HepG2 (cell line): ENCODE results near the gene RBM12. TPM values are rescaled to one million over a fixed set of nuclear protein-coding genes. Genes with fewer than 3 reads are reported as not detected.

Experiments used
- ATF4 ChIP-seq, 2 experiments: fragments of 450-650 bp in 1 of 2; sonication (generic) in 1 of 2; formaldehyde crosslinking; IDR thresholded peaks; 2 replicates each; pipeline versions ENCODE4 v1.5.0 to v1.8.0; 2020 to 2022; ENCODE audit warnings: mild to moderate bottlenecking in 1 of 2, missing genetic modification reagents in 1 of 2
- CC2D1A ChIP-seq: sonication (generic); formaldehyde crosslinking; IDR thresholded peaks from 2 replicates; pipeline ENCODE4 v1.8.1; 2023; ENCODE audit warnings: mild to moderate bottlenecking, missing genetic modification reagents
- CENPBD1 ChIP-seq: sonication (generic); formaldehyde crosslinking; IDR thresholded peaks from 2 replicates; pipeline ENCODE4 v1.8.0; 2022; ENCODE audit warnings: missing genetic modification reagents, low read depth, mild to moderate bottlenecking, borderline replicate concordance
- DRAP1 ChIP-seq: IDR thresholded peaks from 2 replicates; pipeline ENCODE4 v1.6.1; 2016; ENCODE audit warnings: missing genetic modification reagents, missing compliant biosample characterization
- DZIP1 ChIP-seq: sonication (generic); formaldehyde crosslinking; IDR thresholded peaks from 2 replicates; pipeline ENCODE4 v1.5.0; 2020; ENCODE audit warnings: mild to moderate bottlenecking, missing genetic modification reagents
- EEA1 ChIP-seq: sonication (generic); formaldehyde crosslinking; IDR thresholded peaks from 2 replicates; pipeline ENCODE4 v1.5.1; 2020; ENCODE audit warnings: mild to moderate bottlenecking, missing genetic modification reagents, borderline replicate concordance
- HMGXB4 ChIP-seq, 2 experiments: sonication (generic) in 1 of 2; formaldehyde crosslinking in 1 of 2; IDR thresholded peaks; 2 replicates each; pipeline versions ENCODE4 v1.4.0 to v1.6.1; 2018 to 2020; ENCODE audit warnings: missing genetic modification reagents in 2 of 2, borderline replicate concordance in 1 of 2, low read depth in 1 of 2, mild to moderate bottlenecking in 1 of 2, missing biosample characterization in 1 of 2
- HNRNPUL1 ChIP-seq: fragments of 200-400 bp; formaldehyde crosslinking; IDR thresholded peaks from 2 replicates; pipeline ENCODE4 v1.6.1; 2017; ENCODE audit warnings: low read depth, mild to moderate bottlenecking, low read length, moderate library complexity
- NFE2 ChIP-seq: sonication (generic); formaldehyde crosslinking; IDR thresholded peaks from 2 replicates; pipeline ENCODE4 v1.4.0; 2020; ENCODE audit warnings: missing genetic modification reagents
- NFE2L1 ChIP-seq: sonication (generic); formaldehyde crosslinking; IDR thresholded peaks from 2 replicates; pipeline ENCODE4 v1.4.0; 2020; ENCODE audit warnings: missing genetic modification reagents, mild to moderate bottlenecking, borderline replicate concordance
- TAF15 ChIP-seq: fragments of 200-400 bp; formaldehyde crosslinking; IDR thresholded peaks from one replicate; pipeline ENCODE4 v1.6.1; 2018; ENCODE audit warnings: mild to moderate bottlenecking, low read depth, low read length; ENCODE audit not compliant: poor library complexity, severe bottlenecking
- TFDP1 ChIP-seq: IDR thresholded peaks from 2 replicates; pipeline ENCODE4 v1.6.1; 2016; ENCODE audit warnings: missing compliant biosample characterization, missing genetic modification reagents, borderline replicate concordance
- TFE3 ChIP-seq: IDR thresholded peaks from 2 replicates; pipeline ENCODE4 v1.6.1; 2016
- ZFP1 ChIP-seq: IDR thresholded peaks from 2 replicates; pipeline ENCODE4 v1.6.1; 2016
- ZNF501 ChIP-seq: sonication (generic); formaldehyde crosslinking; IDR thresholded peaks from 2 replicates; pipeline ENCODE4 v1.5.1; 2020; ENCODE audit warnings: mild to moderate bottlenecking, moderate library complexity, missing genetic modification reagents
- ZSCAN20 ChIP-seq: sonication (generic); formaldehyde crosslinking; IDR thresholded peaks from 2 replicates; pipeline ENCODE4 v1.4.0; 2020; ENCODE audit warnings: missing genetic modification reagents, mild to moderate bottlenecking, borderline replicate concordance
- polyA plus RNA-seq, 8 experiments: library from polyadenylated mRNA; depleted of rRNA in 3 of 8; stranded (reverse) in 7 of 8; unstranded in 1 of 8; fragments of >200 nt; fragmentation: Illumina TruSeq in 4 of 8; extraction: Trizol in 4 of 8; gene quantifications; 2 replicates each; pipeline versions ENCODE4 v1.2.1 to v1.2.3, GENCODE V29; 2011 to 2016; ENCODE audit warnings: low read depth in 4 of 8, missing spikeins in 1 of 8, mixed read lengths in 1 of 8; ENCODE audit not compliant: insufficient read depth in 1 of 8
- total RNA-seq, 5 experiments: library from RNA; depleted of rRNA; stranded (reverse); fragments of >200 nt; fragmentation: Illumina TruSeq; extraction: Trizol; gene quantifications; 2 replicates each; pipeline ENCODE4 v1.2.3, GENCODE V29; 2016; ENCODE audit warnings: low read depth in 1 of 5

Gene RBM12
- total and polyA plus RNA-seq, 2 of the 13 experiments (the other 11 are each of a cell fraction or from before 2014, with no cell fraction given): 97.9 to 104 TPM

GRCh38 chr20:35619196-35620095 lies 45.3 kb downstream of the RBM12 start (continued):
- TF ChIP-seq HMGXB4 (CRISPR knock-in tag; IDR thresholded peaks at IDR 0.05; ENCODE audit: borderline replicate concordance in 1 of 2, low read depth in 1 of 2) (peak; percentile 98), EEA1 (CRISPR knock-in tag) (peak; percentile 99), NFE2 (no peak; the same call in 1 of the 2 replicates), ATF4 (CRISPR knock-in tag; IDR thresholded peaks at IDR 0.05) (0 out of 4 replicates have a peak, but pooled peaks of 1 of the 2 experiments have one; percentile 31), HNRNPUL1 (0 out of 2 replicates have a peak, but pooled peaks have one; percentile 30), TAF15 (peak; percentile 98), NFE2L1 (CRISPR knock-in tag) (no peak; the same call in 1 of the 2 replicates), DRAP1 (CRISPR knock-in tag) (peak; percentile 95), TFE3 (CRISPR knock-in tag) (peak; percentile 70; the same call in 1 of the 2 replicates), CC2D1A (CRISPR knock-in tag) (no peak), DZIP1 (CRISPR knock-in tag) (peak; percentile 98), ZSCAN20 (CRISPR knock-in tag) (0 out of 2 replicates have a peak, but pooled peaks have one; percentile 70), ZFP1 (peak; percentile 93), TFDP1 (CRISPR knock-in tag) (peak; percentile 94), ZNF501 (CRISPR knock-in tag) (peak; percentile 94), CENPBD1 (peak; percentile 96)
